Type B pancreatic cell (in vitro differentiated cells): ENCODE data around the gene SLC4A5. TPM values are rescaled to one million over a fixed set of nuclear protein-coding genes. Genes with fewer than 3 reads are reported as not detected.
A peak's percentile ranks its signal among the peaks of the same experiment; 100 is the strongest.

Experiments used
- DNase-seq: peaks from one replicate; pipeline ENCODE4 v3.0.0; 2021; ENCODE audit warnings: mixed read lengths; ENCODE audit not compliant: unreplicated experiment; ENCODE audit errors: extremely low spot score
- H3K27ac Mint-ChIP-seq: 2 replicates; pipeline ENCODE4 v1.8.0; 2021; ENCODE audit warnings: mild to moderate bottlenecking, mixed read lengths
- H3K27me3 Mint-ChIP-seq: 2 replicates; pipeline ENCODE4 v1.8.0; 2021; ENCODE audit warnings: mixed read lengths
- H3K36me3 Mint-ChIP-seq: 2 replicates; pipeline ENCODE4 v1.8.0; 2021; ENCODE audit warnings: mixed read lengths
- H3K4me1 Mint-ChIP-seq: one replicate; pipeline ENCODE4 v1.8.0; 2021; ENCODE audit warnings: mixed read lengths; ENCODE audit not compliant: unreplicated experiment
- H3K4me3 Mint-ChIP-seq: 2 replicates; pipeline ENCODE4 v1.8.0; 2021; ENCODE audit warnings: mild to moderate bottlenecking, mixed read lengths
- H3K9me3 Mint-ChIP-seq: 2 replicates; pipeline ENCODE4 v1.8.0; 2021; ENCODE audit warnings: mixed read lengths
- CTCF ChIP-seq: fragments of 200-600 bp; sonication (generic); conservative IDR thresholded peaks from 2 replicates; pipeline ENCODE4 v1.5.0; 2021; ENCODE audit warnings: antibody characterized with exemption, mild to moderate bottlenecking
- total RNA-seq: library from RNA; stranded (reverse); gene quantifications from 2 replicates; pipeline ENCODE4 v1.2.1, GENCODE V29; 2021; ENCODE audit warnings: low replicate concordance

Gene SLC4A5
- total RNA-seq, 1 donor from 2014 or later = 6.4 TPM

DNA sequence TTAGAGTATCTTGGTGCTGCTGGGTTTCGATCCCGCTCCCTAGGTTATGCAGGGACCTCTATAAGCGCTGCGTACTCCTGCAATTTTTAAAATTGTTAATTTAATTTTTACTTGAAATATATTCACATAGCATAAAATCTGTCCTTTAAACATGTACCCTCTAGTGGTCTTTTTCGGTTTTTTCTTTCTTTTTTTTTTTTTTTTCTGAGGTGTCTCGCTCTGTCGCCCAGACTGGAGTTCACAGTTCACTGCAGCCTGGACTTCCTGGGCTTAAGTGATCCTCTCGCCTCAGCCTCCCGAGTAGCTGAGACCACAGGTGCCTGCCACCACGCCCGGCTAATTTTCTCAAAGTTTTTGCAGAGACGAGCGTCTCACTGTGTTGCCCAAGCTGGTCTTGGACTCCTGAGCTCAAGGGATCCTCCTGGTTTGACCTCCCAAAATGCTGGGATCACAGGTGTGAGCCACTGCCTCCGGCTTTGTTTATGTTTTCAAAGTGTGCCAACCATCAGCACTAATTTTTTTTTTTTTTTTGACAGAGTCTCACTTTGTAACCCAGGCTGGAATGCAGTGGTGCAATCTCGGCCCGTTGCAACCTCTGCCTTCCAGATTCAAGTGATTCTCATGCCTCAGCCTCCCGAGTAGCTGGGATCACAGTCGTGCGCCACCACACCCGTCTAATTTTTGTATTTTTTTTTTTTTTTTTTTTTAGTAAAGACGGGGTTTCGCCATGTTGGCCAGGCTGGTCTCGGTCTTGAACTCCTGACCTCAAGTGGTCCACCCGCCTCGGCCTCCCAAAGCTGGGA, 164.0 kb downstream of the SLC4A5 start:
- peak overlapping the region; percentile 90 for H3K27ac Mint-ChIP-seq
- H3K9me3 Mint-ChIP-seq = peaks cover 5% of the 10 kb centered on the region
- TF ChIP-seq CTCF = peak; percentile 82
- DNase-seq = no peak
- H3K36me3 Mint-ChIP-seq = peaks cover 16% of the 10 kb centered on the region
- no peaks in the 10 kb centered on the region for H3K27me3 Mint-ChIP-seq
- H3K4me1 Mint-ChIP-seq = peaks cover 11% of the 10 kb centered on the region
- peak overlapping the region; percentile 94 for H3K4me3 Mint-ChIP-seq

DNA sequence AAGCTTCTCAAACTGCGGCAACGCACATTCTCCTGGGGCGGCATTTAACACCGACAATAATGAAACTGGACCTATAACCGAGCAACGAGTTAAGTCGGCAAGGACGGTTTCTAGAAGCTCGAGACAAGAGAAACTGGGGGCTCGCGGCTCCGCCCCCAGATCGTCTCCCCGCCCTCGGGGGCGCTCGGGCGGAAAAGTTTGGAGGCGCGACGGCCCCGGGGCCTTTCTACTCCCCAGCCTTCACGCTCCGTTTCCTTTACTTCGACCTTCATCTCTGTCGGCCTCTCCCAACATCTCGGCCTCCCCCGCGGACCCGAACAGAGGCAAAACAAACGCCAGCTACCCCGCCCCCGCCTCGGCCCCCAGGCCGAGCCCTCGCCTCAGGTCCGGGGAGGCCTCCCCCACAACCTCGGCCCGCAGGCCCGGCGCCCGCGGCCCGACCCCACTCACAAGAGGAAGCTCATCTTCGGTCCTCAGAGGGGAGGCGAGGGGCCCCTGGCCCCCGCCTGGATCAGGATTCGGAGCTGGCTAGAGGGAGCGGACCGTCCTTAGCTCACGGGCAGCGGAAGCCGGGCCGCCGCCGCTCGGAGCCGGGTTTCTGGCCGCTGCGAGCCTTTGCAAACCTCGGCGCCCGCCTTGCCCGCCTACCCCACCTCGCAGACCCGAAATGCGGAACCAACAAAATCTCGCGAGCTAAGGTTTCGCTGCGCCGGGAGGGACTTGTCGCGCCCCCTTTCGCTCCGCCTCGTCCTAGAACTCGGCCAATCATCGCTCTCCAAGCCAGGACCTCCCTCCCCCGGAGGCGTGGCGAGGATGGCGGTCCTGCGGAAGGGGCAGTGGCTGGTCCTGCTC, 164.8 kb downstream of the SLC4A5 start, which contains the start of gene MOB1A:
MOB1A (minus strand) TSS at position 669 of the 852 bp plus-strand sequence; CDS start at position 464, 205 bp downstream.
- Mint-ChIP-seq H3K4me3 (peak within 1 kb of the TSS; percentile 94), H3K9me3 (peaks cover 5% of the 10 kb centered on the region), H3K27ac (peak within 1 kb of the TSS; percentile 90), H3K4me1 (peaks cover 11% of the 10 kb centered on the region), H3K27me3 (no peaks in the 10 kb centered on the region), H3K36me3 (peaks cover 17% of the 10 kb centered on the region)
- TF ChIP-seq CTCF = no peak
- DNase-seq = peak; percentile 98

DNA sequence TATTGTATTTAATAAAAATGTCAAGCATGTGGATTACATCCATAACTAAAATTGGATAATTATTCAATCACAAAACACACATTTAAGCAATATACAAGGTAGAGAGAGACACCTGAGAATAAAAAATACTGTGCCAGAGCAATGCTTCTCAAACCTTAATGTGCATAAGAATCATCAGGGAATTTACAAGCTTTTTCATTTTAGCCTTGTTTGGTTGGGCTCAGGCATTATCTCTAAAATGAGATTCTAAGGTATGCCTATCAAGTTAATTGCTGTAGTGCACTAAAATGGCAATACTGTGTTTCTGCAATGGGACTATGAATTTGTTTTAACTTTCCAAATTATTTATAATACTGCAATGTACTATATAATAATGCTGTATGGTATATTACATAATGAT, 165.5 kb downstream of the SLC4A5 start:
- TF ChIP-seq CTCF = no peak
- Mint-ChIP-seq H3K36me3 (peaks cover 20% of the 10 kb centered on the region), H3K27ac (peak overlapping the region; percentile 90), H3K4me3 (peak overlapping the region; percentile 94), H3K4me1 (peaks cover 11% of the 10 kb centered on the region), H3K9me3 (peaks cover 5% of the 10 kb centered on the region), H3K27me3 (no peaks in the 10 kb centered on the region)
- no peak for DNase-seq

GRCh38 chr2:74174909-74175308, 168.3 kb downstream of the SLC4A5 start:
- DNase-seq = no peak
- Mint-ChIP-seq H3K36me3 (peaks cover 28% of the 10 kb centered on the region), H3K4me1 (peaks cover 11% of the 10 kb centered on the region), H3K27ac (no peak overlapping the region), H3K9me3 (peaks cover 5% of the 10 kb centered on the region), H3K4me3 (no peak overlapping the region), H3K27me3 (no peaks in the 10 kb centered on the region)
- TF ChIP-seq CTCF = no peak

- H3K4me3 Mint-ChIP-seq = no peak overlapping the region
- H3K36me3 Mint-ChIP-seq = peaks cover 45% of the 10 kb centered on the region
- no peak for DNase-seq
- no peaks in the 10 kb centered on the region for H3K4me1 Mint-ChIP-seq
- H3K27me3 Mint-ChIP-seq = no peaks in the 10 kb centered on the region
- no peaks in the 10 kb centered on the region for H3K9me3 Mint-ChIP-seq
- H3K27ac Mint-ChIP-seq = no peak overlapping the region
- TF ChIP-seq CTCF = no peak
Observed at GRCh38 chr2:74168739-74169138, 174.5 kb downstream of the SLC4A5 start.

Other genes with a start within 250 kb of the SLC4A5 start
- gene BOLA3, start 195.5 kb downstream of the SLC4A5 start, total RNA-seq = 35.6 and 54.3 TPM in 2 replicates
- 95.4 and 108 TPM in 2 replicates for gene MOB1A, start 164.5 kb downstream of the SLC4A5 start, total RNA-seq
- 73.5 and 85.9 TPM in 2 replicates for gene MTHFD2, start 144.8 kb downstream of the SLC4A5 start, total RNA-seq
- 120 and 165 TPM in 2 replicates for gene DCTN1, start 36.9 kb upstream of the SLC4A5 start, total RNA-seq
- 2.9 and 10.4 TPM in 2 replicates for gene C2orf81, start 78.2 kb upstream of the SLC4A5 start, total RNA-seq
- gene WDR54, start 78.3 kb upstream of the SLC4A5 start, total RNA-seq = 10.0 and 41.7 TPM in 2 replicates
- 72.1 and 88.3 TPM in 2 replicates for gene RTKN, start 98.5 kb upstream of the SLC4A5 start, total RNA-seq
- 30.2 and 40.5 TPM in 2 replicates for gene INO80B, start 111.7 kb upstream of the SLC4A5 start, total RNA-seq
- 76.7 and 121 TPM in 2 replicates for gene WBP1, start 115.0 kb upstream of the SLC4A5 start, total RNA-seq
- 60.9 and 73.1 TPM in 2 replicates for gene MOGS, start 122.0 kb upstream of the SLC4A5 start, total RNA-seq
- 74.2 and 76.1 TPM in 2 replicates for gene MRPL53, start 129.3 kb upstream of the SLC4A5 start, total RNA-seq
- gene CCDC142, start 139.6 kb upstream of the SLC4A5 start, total RNA-seq = 18.0 and 30.1 TPM in 2 replicates
- 21.1 and 27.5 TPM in 2 replicates for gene TTC31, start 139.7 kb upstream of the SLC4A5 start, total RNA-seq
- gene LBX2, start 156.2 kb upstream of the SLC4A5 start, total RNA-seq = 1.5 and 2.8 TPM in 2 replicates
- 30.1 and 32.8 TPM in 2 replicates for gene PCGF1, start 164.3 kb upstream of the SLC4A5 start, total RNA-seq
- gene TLX2, start 171.0 kb upstream of the SLC4A5 start, total RNA-seq = 0.67 and 2.9 TPM in 2 replicates
- gene DQX1, start 182.8 kb upstream of the SLC4A5 start, total RNA-seq = 1.4 and 3.2 TPM in 2 replicates
- gene AUP1, start 186.3 kb upstream of the SLC4A5 start, total RNA-seq = 111 and 122 TPM in 2 replicates
- gene HTRA2, start 186.5 kb upstream of the SLC4A5 start, total RNA-seq = 30.7 and 42.7 TPM in 2 replicates
- 3.4 and 23.8 TPM in 2 replicates for gene LOXL3, start 210.5 kb upstream of the SLC4A5 start, total RNA-seq
- gene DOK1, start 211.3 kb upstream of the SLC4A5 start, total RNA-seq = 5.4 and 9.9 TPM in 2 replicates